NCI-H1048 (cell line): ENCODE measurements around the gene PLPP1.
A peak's percentile ranks its signal among the peaks of the same experiment; 100 is the strongest.
"Not testable (repeated sequence)": the region's sequence is repeated elsewhere in the genome, so short reads cannot be mapped to it uniquely, and the experiment has no call there.

Source experiments
- DNase-seq: peaks from one replicate; lab custom pipeline; 2025; lab: John Stamatoyannopoulos, UW

PLPP1 gene

GRCh38 chr5:55544341-55544740, 9.6 kb upstream of the PLPP1 start:
- no peak for DNase-seq

- DNase-seq = no peak
Measured at GRCh38 chr5:55541056-55541635, 6.4 kb upstream of the PLPP1 start.

GRCh38 chr5:55540525-55540924, 5.8 kb upstream of the PLPP1 start:
- no peak for DNase-seq

GRCh38 chr5:55540024-55540423, 5.3 kb upstream of the PLPP1 start:
- peak; percentile 20 for DNase-seq

GRCh38 chr5:55538661-55539060, 3.9 kb upstream of the PLPP1 start:
- DNase-seq = no peak

- not testable (repeated sequence) for DNase-seq
Measured at GRCh38 chr5:55537315-55537714, 2.6 kb upstream of the PLPP1 start.

- DNase-seq = no peak
Measured at GRCh38 chr5:55535199-55535905, 588 bp upstream of the PLPP1 start.

GRCh38 chr5:55533521-55534435, 986 bp downstream of the PLPP1 start:
- DNase-seq = no peak

- no peak for DNase-seq
Measured at GRCh38 chr5:55530669-55531068, 4.1 kb downstream of the PLPP1 start.

- DNase-seq = no peak
Measured at GRCh38 chr5:55524816-55525215, 9.9 kb downstream of the PLPP1 start.

GRCh38 chr5:55523293-55523692, 11.5 kb downstream of the PLPP1 start:
- no peak for DNase-seq

GRCh38 chr5:55521881-55522280, 12.9 kb downstream of the PLPP1 start:
- DNase-seq = no peak

- no peak for DNase-seq
Measured at GRCh38 chr5:55520117-55520839, 14.5 kb downstream of the PLPP1 start.

- no peak for DNase-seq
Measured at GRCh38 chr5:55518831-55519390, 15.9 kb downstream of the PLPP1 start.

GRCh38 chr5:55517804-55518203, 17.0 kb downstream of the PLPP1 start:
- no peak for DNase-seq

- DNase-seq = no peak
Measured at GRCh38 chr5:55511010-55511409, 23.8 kb downstream of the PLPP1 start.

- DNase-seq = no peak
Measured at GRCh38 chr5:55510523-55510880, 24.3 kb downstream of the PLPP1 start.

- no peak for DNase-seq
Measured at GRCh38 chr5:55509796-55510522, 24.8 kb downstream of the PLPP1 start.

- DNase-seq = no peak
Measured at GRCh38 chr5:55509097-55509496, 25.7 kb downstream of the PLPP1 start.

GRCh38 chr5:55507574-55507973, 27.2 kb downstream of the PLPP1 start:
- no peak for DNase-seq

- not testable (repeated sequence) for DNase-seq
Measured at GRCh38 chr5:55505711-55506110, 29.1 kb downstream of the PLPP1 start.
